BE2C (cell line): ENCODE measurements around the gene API5.

ENCODE experiments used
- DNase-seq: peaks from one replicate; pipeline ENCODE4 v3.0.0-alpha.2; 2020
- H3K27me3 ChIP-seq: fragments of 250-450 bp; sonication (Bioruptor Pico); 2 replicates; pipeline ENCODE4 v1.5.1; 2020; ENCODE audit warnings: mild to moderate bottlenecking
- H3K36me3 ChIP-seq: fragments of 250-450 bp; sonication (Bioruptor Pico); 2 replicates; pipeline ENCODE4 v1.5.1; 2020; ENCODE audit warnings: mild to moderate bottlenecking
- H3K4me1 ChIP-seq: fragments of 250-450 bp; sonication (Bioruptor Pico); 2 replicates; pipeline ENCODE4 v1.5.1; 2020
- H3K4me3 ChIP-seq: 2 replicates; pipeline ENCODE4 v1.5.1; 2011; ENCODE audit warnings: low read depth, low read length
- H3K9me3 ChIP-seq: fragments of 250-450 bp; sonication (Bioruptor Pico); 2 replicates; pipeline ENCODE4 v1.5.1; 2020
- CTCF ChIP-seq: IDR thresholded peaks from 2 replicates; pipeline ENCODE4 v1.5.1; 2012; ENCODE audit warnings: mild to moderate bottlenecking, low read depth, low read length

API5 gene

DNA sequence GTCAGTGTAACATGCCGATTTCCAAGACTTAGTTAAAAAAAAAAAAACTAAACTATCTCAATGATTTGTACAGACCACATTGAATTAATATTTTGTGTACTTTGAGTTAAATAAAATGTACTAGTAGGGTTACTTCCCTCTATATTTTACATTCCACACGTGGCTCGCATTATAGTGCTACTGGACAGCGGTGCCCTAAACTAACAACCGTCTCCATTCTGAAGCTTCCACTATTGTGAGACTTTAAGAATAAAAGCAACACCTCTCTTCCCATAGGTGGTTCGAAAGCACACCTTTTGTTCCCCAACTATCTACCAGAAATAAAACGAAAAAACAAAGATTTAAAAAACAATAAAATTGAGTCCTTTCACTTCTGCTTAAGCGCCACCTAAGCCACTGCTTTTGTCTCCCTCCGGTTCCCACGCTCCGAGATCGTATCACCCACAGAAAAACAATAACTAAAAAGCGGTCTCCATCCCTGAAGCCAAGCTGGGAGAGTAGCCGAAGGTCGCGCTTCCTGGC is 46.5 kb downstream of the API5 start:
- no peak for DNase-seq
- Histone ChIP-seq H3K27me3 (no peaks in the 10 kb centered on the region), H3K4me3 (peak overlapping the region; percentile 85), H3K36me3 (no peaks in the 10 kb centered on the region), H3K4me1 (no peaks in the 10 kb centered on the region), H3K9me3 (no peaks in the 10 kb centered on the region)
- no peak for TF ChIP-seq CTCF

DNA sequence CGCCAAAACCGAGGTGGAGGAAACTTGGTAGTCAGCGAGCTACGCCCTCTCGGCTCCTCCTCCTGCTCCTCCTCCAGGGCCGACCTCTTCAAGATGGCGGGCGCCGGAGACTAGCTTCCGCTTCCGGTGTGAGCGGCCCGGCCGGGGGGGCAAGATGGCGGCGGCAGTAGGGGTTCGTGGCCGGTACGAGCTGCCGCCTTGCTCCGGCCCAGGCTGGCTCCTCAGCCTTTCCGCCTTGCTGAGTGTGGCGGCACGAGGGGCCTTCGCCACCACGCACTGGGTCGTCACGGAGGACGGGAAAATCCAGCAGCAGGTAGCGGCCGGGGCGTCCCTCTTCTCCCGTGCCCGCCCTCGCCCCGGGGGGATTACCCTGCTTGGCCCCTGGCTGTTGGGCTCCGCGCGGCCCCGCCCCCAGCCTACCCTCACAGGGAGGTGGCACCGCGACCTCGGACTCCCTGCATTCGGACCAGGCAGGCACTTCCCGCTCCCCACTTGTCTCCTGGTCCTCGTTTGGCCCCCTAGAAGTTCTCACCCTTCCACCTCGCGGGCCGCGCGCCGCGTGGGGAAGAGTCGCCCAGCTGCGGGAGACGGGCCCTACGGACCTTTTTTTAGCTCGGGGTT is 47.1 kb downstream of the API5 start, which contains the start of gene TTC17:
TSS of gene TTC17 (plus strand) at position 120 of the 621 bp plus-strand sequence. CDS start at position 155, 35 bp downstream.
- no peaks in the 10 kb centered on the region for H3K36me3 ChIP-seq

DNA sequence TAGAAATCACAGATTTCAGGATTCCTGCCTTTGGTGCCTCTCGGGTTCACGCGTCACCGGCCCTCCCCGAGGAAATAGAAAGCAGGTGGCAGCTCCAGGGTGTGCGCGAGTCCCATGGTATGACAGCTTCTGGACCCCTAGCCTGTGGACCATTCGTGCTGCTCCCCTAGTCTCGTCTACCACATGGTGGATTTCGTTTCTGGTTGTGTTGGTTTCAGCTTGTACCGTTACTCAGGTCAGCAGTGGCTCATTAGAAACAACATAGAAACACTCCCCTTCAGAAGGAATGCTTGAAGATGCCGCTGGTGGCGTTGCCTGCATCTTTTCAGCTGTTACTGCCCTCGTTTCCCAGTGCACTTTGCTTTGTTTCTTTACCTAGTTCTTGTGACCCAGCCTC is 47.6 kb downstream of the API5 start:
- no peaks in the 10 kb centered on the region for H3K27me3 ChIP-seq
- H3K36me3 ChIP-seq: no peaks in the 10 kb centered on the region
- no peak for TF ChIP-seq CTCF
- no peaks in the 10 kb centered on the region for H3K4me1 ChIP-seq
- DNase-seq: peak; percentile 15
- no peaks in the 10 kb centered on the region for H3K9me3 ChIP-seq
- peak overlapping the region; percentile 85 for H3K4me3 ChIP-seq

More for the DNA sequence above, 47.1 kb downstream of the API5 start, which contains the start of gene TTC17:
- Histone ChIP-seq H3K9me3 (no peaks in the 10 kb centered on the region), H3K27me3 (no peaks in the 10 kb centered on the region), H3K4me1 (no peaks in the 10 kb centered on the region), H3K4me3 (peak within 1 kb of the TSS; percentile 85)
- TF ChIP-seq CTCF: no peak
- peak; percentile 91 for DNase-seq

DNA sequence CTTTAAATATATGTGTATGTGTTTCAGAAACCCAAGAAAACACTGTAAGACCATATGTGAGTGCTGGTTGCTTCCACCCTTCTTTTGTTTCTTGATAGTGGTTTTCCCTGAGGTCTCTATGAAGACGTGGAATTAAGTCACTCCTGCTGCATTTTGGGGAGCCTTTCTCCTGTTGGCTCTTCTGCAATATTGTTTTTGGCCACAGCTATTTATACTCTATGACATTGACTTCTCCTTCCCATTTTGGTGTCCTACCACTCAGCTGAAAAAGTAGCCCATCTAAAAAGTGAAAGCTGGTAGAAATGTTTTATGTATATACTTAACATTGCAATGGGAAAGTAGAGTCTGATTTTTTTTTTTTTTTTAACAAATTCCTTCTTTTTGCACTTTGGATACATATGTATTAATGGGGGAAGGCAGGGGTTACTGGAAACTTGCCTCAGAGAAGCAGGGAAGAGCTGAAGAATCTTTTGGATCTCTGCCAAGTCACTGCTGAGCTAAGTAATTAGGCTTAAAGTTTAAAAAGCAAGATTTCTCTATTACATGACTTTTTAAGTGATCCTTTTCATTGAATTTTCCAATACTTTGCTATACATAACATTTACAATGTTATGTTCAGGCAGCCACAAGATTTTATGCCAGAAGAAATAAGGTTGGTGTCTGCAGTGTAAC is 48.7 kb downstream of the API5 start:
- no peaks in the 10 kb centered on the region for H3K36me3 ChIP-seq
- no peaks in the 10 kb centered on the region for H3K4me1 ChIP-seq
- no peak for TF ChIP-seq CTCF
- no peak for DNase-seq
- no peaks in the 10 kb centered on the region for H3K9me3 ChIP-seq
- no peaks in the 10 kb centered on the region for H3K27me3 ChIP-seq
- peak overlapping the region; percentile 85 for H3K4me3 ChIP-seq

- no peak for TF ChIP-seq CTCF
- H3K36me3 ChIP-seq: no peaks in the 10 kb centered on the region
- no peaks in the 10 kb centered on the region for H3K4me1 ChIP-seq
- DNase-seq: no peak
- no peaks in the 10 kb centered on the region for H3K27me3 ChIP-seq
- H3K9me3 ChIP-seq: no peaks in the 10 kb centered on the region
- H3K4me3 ChIP-seq: no peak overlapping the region
Observed at GRCh38 chr11:43366677-43367076, 54.9 kb downstream of the API5 start.
